Endometrial microvascular endothelial cells (primary cell): ENCODE measurements around the gene SLC35F3. TPM values are rescaled to one million over a fixed set of nuclear protein-coding genes. Genes with fewer than 3 reads are reported as not detected.
"Not testable (repeated sequence)": the region's sequence is repeated elsewhere in the genome, so short reads cannot be mapped to it uniquely, and the experiment has no call there.

Experiments
- in situ Hi-C: cut with HindIII; loops from 2 replicates; pipeline ENCODE4 v1.10.0; 2017; ENCODE audit warnings: low sequenced_read_pairs, low pct_unique_long_range_greater_than_20kb; ENCODE audit errors: inconsistent ontology term
- total RNA-seq: library from RNA; depleted of rRNA; stranded (reverse); fragments of >200 nt; gene quantifications from one replicate; pipeline ENCODE4 v1.2.3, GENCODE V29; 2015; ENCODE audit errors: inconsistent ontology term

Gene SLC35F3
- total RNA-seq: not detected

- in situ Hi-C loops: no loop called here
Measured at GRCh38 chr1:233904633-233905415, at the start of gene SLC35F3. TSS of gene SLC35F3 (plus strand) at chr1:233904676.

GRCh38 chr1:233859446-233859845 lies 45.0 kb upstream of the SLC35F3 start:
- in situ Hi-C loops: no loop called here

DNA sequence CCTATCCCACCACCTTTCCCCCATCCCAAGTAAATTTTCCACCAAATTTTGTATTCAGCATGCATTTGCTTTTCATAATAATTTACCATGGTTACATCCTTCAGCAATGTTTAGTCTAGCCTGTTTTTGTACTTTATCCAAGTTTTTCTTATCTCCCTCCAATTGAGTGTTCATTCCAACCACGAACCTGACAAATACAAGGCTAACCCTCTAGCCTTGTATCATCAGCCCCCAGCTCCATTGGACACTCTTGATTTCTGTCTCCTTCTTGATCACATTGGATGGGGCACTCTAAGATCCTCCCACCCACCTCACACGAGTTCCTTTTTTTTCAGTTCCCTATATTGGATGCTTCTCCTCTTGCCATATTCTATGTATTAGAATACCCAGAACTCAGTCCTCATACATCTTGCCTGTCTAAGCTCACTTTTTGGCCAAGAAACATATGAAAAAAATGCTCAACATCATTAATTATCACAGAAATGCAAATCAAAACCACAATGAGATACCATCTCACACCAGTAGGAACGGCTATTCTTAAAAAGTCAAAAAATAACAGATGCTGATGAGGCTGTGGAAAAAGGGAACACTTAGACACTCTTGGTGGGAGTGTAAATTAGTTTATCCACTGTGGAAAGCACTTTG lies 40.5 kb upstream of the SLC35F3 start:
- in situ Hi-C loops: no loop called here

- in situ Hi-C loops: no loop called here
Measured at GRCh38 chr1:233864578-233864977, 39.9 kb upstream of the SLC35F3 start.

- in situ Hi-C loops: no loop called here
Measured at GRCh38 chr1:233865216-233865615, 39.3 kb upstream of the SLC35F3 start.

- in situ Hi-C loops: no loop called here
Measured at GRCh38 chr1:233865902-233866301, 38.6 kb upstream of the SLC35F3 start.

DNA sequence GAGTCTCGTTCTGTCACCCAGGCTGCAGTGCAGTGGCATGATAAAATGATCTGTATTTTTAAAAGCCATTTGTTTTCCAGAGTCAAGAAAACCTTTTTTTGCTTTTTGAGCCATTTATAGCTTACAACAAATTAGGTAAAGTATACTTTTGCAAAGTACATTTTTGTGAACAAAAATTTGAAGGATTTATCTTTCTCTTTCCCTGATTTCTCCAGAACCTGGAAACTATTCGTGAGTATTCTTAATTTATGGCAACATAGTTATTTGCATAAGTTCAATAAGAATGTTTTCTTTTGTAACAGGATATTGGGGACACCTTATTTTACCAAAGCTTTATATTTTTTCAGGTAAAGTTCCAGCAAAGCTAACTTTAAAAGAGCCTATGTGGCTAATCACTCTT lies 37.4 kb upstream of the SLC35F3 start:
- in situ Hi-C loops: no loop called here

DNA sequence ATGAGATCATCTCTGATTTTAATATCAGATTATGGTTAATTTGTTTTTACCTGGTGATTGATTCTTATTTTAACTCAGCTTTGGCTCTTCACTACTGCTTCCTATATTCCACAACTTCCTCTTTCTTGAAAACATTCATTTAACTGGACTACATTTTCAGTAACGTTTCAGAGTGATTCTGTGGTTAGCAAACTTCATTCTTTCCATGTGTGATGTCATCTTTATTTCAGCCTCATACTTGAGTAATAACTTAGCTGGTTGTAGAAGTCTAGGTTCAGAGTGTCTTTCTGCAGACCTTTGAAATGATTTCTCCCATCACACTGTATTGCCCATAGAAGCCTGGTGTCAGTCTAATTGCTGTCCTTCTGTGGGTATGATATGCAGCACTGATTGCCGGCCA lies 36.0 kb upstream of the SLC35F3 start:
- in situ Hi-C loops: no loop called here

- in situ Hi-C loops: no loop called here
Measured at GRCh38 chr1:233869680-233870079, 34.8 kb upstream of the SLC35F3 start.

- in situ Hi-C loops: no loop called here
Measured at GRCh38 chr1:233873666-233874065, 30.8 kb upstream of the SLC35F3 start.

DNA sequence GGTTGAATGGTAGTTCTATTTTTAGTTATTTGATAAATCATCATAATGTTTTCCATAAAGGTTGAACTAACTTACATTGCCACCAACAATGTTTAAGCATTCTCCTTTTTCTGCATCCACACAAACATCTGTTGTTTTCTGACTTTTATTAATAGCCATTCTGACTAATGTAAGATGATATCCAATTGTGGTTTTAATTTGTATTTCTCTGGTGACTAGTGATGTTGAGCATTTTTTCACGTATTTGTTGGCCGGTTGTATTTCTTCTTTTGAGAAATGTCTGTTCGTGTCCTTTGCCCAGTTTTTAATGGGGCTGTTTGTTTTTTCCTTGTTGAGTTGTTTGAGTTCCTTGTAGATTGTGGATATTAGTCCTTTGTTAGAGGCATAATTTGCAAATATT lies 24.6 kb upstream of the SLC35F3 start:
- in situ Hi-C loops: no loop called here

GRCh38 chr1:233883671-233884070 lies 20.8 kb upstream of the SLC35F3 start:
- in situ Hi-C loops: no loop called here

DNA sequence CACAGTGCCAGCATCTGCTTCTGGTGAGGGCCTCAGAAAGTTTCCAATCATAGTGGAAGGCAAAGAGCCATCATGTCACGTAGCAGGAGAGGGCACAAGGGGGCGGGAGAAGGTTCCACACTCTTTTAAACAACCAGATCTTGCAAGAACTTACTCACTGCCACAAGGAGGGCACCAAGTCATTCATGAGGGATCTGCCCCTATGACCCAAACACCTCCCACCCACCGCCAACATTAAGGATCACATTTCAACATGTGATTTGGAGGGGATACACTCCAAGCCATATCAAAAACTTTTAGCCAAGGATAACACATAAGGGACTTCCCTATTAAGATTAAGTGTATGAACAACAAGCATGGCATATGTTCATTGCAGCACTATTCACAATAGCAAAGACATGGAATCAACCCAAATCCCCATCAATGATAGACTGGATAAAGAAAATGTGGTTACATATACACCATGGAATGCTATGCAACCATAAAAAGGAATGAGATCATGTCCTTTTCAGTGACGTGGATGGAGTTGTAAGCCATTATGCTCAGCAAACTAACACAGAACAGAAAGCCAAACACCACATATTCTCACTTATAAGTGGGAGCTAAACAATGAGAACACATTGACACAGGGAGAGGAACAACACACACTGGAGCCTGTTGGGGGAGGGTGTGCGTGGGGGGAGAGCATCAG lies 19.9 kb upstream of the SLC35F3 start:
- in situ Hi-C loops: no loop called here

DNA sequence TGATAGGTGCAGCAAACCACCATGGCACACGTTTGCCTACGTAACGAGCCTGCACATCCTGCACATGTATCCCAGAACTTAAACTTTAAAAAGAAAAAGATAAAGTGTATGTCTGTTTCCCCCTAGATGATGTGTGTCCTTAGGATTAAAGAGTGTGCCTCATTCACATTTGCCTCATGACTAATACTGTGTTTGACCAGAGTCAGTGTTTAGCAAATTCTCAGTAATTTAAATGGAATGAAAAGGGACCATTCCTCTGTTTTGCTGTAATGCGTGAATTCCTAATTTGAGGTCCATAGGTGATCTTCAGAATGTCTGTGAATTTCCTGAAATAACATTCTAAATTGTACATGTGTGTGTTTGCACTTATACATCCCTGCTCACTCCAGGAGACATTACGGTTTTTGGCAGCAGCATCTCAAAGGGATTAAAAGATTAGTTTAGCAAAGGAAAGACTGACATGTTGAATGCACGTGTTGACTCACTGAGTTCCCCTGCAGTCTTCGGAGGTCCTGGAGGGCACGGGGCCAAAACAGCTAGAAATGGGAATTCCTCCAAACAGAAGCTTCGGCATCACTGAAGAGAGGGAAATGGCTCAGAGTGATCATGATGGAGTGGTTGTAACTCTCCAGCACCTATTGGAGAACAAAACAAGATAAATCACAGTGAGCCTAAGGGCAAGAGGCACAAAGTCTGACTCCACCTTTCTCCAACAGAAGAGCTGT lies 19.1 kb upstream of the SLC35F3 start:
- in situ Hi-C loops: no loop called here

- in situ Hi-C loops: not testable (repeated sequence)
Measured at GRCh38 chr1:233891151-233891550, 13.3 kb upstream of the SLC35F3 start.

- in situ Hi-C loops: no loop called here
Measured at GRCh38 chr1:233897325-233898162, 6.9 kb upstream of the SLC35F3 start.

GRCh38 chr1:233901495-233901894 lies 3.0 kb upstream of the SLC35F3 start:
- in situ Hi-C loops: no loop called here

DNA sequence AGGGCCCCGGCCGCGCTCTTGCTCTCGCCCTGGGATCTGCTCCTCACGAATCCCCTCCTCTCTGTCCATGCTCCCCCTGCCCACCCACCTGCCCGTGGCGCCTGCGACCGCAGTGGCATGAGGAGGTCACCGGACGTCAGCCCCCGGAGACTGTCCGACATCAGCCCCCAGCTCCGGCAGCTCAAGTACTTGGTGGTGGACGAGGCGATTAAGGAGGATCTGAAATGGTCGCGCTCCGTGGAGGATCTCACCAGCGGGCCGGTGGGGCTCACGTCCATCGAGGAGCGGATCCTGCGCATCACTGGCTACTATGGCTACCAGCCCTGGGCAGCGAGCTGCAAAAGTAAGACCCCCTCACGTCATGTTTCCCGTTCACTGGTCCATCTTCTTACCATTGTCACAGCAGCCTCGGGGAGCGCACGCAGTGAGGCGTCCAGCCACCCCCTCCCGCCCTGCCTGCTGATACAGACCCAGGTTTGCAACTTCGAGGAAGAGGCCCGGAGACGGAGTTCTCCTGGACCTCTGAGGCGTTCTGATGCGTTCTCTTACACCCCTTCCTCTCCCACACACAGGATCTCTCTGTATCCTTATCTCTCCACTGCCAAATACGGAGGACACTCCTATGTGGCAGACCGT lies 1.1 kb downstream of the SLC35F3 start:
- in situ Hi-C loops: no loop called here
